Activated CD8-positive, alpha-beta T cell treated with anti-CD3 and anti-CD28 coated beads for 36 hours (primary cell): ENCODE results near the gene NUP85. TPM values are rescaled to one million over a fixed set of nuclear protein-coding genes. Genes with fewer than 3 reads are reported as not detected.
"Not testable (repeated sequence)": the region's sequence is repeated elsewhere in the genome, so short reads cannot be mapped to it uniquely, and the experiment has no call there.

ENCODE experiments used
- ATAC-seq: fragments of 200-7000 bp; cut with Tn5 transposase; one replicate; pipeline ENCODE4 v1.10.0; 2021; ENCODE audit warnings: mild to moderate bottlenecking, moderate library complexity
- CTCF ChIA-PET: fragments of 350-600 bp; sonication (Branson Sonifier 250); formaldehyde crosslinking; loops from one replicate; lab custom pipeline; 2021; ENCODE audit warnings: antibody characterized with exemption; lab: Charles Lee
- POLR2A ChIA-PET: fragments of 350-600 bp; sonication (Branson Sonifier 250); formaldehyde crosslinking; loops from one replicate; lab custom pipeline; 2021; ENCODE audit warnings: antibody characterized with exemption; lab: Charles Lee
- DNase-seq: peaks from one replicate; pipeline ENCODE4 v3.0.0-alpha.2; 2020
- H3K27ac Mint-ChIP-seq: one replicate; pipeline ENCODE4 v1.8.0; 2021; ENCODE audit warnings: mild to moderate bottlenecking, mixed read lengths
- H3K27me3 Mint-ChIP-seq: one replicate; pipeline ENCODE4 v1.8.0; 2021; ENCODE audit warnings: mixed read lengths
- H3K36me3 Mint-ChIP-seq: one replicate; pipeline ENCODE4 v1.8.0; 2021; ENCODE audit warnings: low read depth, mixed read lengths
- H3K4me1 Mint-ChIP-seq: one replicate; pipeline ENCODE4 v1.8.0; 2021; ENCODE audit warnings: low read depth, mixed read lengths
- H3K4me3 Mint-ChIP-seq: one replicate; pipeline ENCODE4 v1.8.0; 2021; ENCODE audit warnings: mild to moderate bottlenecking, moderate library complexity, mixed read lengths
- H3K9me3 Mint-ChIP-seq: one replicate; pipeline ENCODE4 v1.8.0; 2021; ENCODE audit warnings: mixed read lengths
- CTCF ChIP-seq: fragments of 200-600 bp; IDR thresholded peaks from one replicate; pipeline ENCODE4 v1.8.0; 2022; ENCODE audit warnings: antibody characterized with exemption, mild to moderate bottlenecking
- intact Hi-C: fragments of 100-400 bp; cut with micrococcal nuclease; formaldehyde crosslinking; loops from one replicate; pipeline ENCODE4 v1.10.0; 2022
- total RNA-seq, 2 experiments: library from RNA; stranded (reverse); gene quantifications; one replicate each; pipeline ENCODE4 v1.2.3, GENCODE V29; 2021

Gene NUP85
- total RNA-seq, 2 experiments from 2014 or later = 108 to 116 TPM

GRCh38 chr17:75194879-75195278 is 10.6 kb upstream of the NUP85 start:
- H3K9me3 Mint-ChIP-seq = no peaks in the 10 kb centered on the region
- POLR2A ChIA-PET = no interaction called here
- no peaks in the 10 kb centered on the region for H3K27me3 Mint-ChIP-seq
- CTCF ChIA-PET = no interaction called here
- DNase-seq (no peak), ATAC-seq (no peak)
- no peak overlapping the region for H3K27ac Mint-ChIP-seq
- intact Hi-C loops = no loop called here
- no peaks in the 10 kb centered on the region for H3K36me3 Mint-ChIP-seq
- no peak for TF ChIP-seq CTCF
- H3K4me1 Mint-ChIP-seq = no peaks in the 10 kb centered on the region
- H3K4me3 Mint-ChIP-seq = no peak overlapping the region

GRCh38 chr17:75199886-75200618 is 5.4 kb upstream of the NUP85 start:
- Mint-ChIP-seq H3K36me3 (no peaks in the 10 kb centered on the region), H3K27me3 (no peaks in the 10 kb centered on the region), H3K4me3 (no peak overlapping the region), H3K27ac (no peak overlapping the region), H3K9me3 (no peaks in the 10 kb centered on the region), H3K4me1 (peaks cover 10% of the 10 kb centered on the region)
- ChIA-PET POLR2A (interaction anchor here (1.0 to 1.4 kb wide), 3 partner anchors 17 to 86 kb away, joined by 4 to 5 read pairs (median 5); partner anchors contain the start of gene SUMO2), CTCF (interaction anchor here (0.6 to 9.3 kb wide), 11 partner anchors 10 to 242 kb away, joined by 3 to 221 read pairs (median 7); partner anchors contain the start of gene NT5C)
- DNase-seq (no peak), ATAC-seq (no peak)
- TF ChIP-seq CTCF = no peak
- intact Hi-C loops = loop anchor here (5.0 kb wide), 1 partner anchor 88 kb away; no protein-coding TSS in a partner anchor

- ATAC-seq = peak; percentile 24
These were observed 299 bp downstream of the NUP85 start for GRCh38 chr17:75205793-75206163.

GRCh38 chr17:75207050-75207407 is 1.6 kb downstream of the NUP85 start:
- Mint-ChIP-seq H3K4me1 (peaks cover 20% of the 10 kb centered on the region), H3K27ac (peak overlapping the region; percentile 100), H3K36me3 (peaks cover 26% of the 10 kb centered on the region), H3K4me3 (peak overlapping the region; percentile 95)
- intact Hi-C loops, H3K27me3 Mint-ChIP-seq, DNase-seq, ATAC-seq, H3K9me3 Mint-ChIP-seq: not testable (repeated sequence)
- ChIA-PET POLR2A (interaction anchor here (1.0 to 2.0 kb wide), 7 partner anchors 18 to 99 kb away, joined by 3 to 8 read pairs (median 4); partner anchors contain the start of genes MIF4GD and SLC25A19), CTCF (interaction anchor here (0.8 to 9.3 kb wide), 5 partner anchors 31 to 93 kb away, joined by 3 to 221 read pairs (median 3); no protein-coding TSS in a partner anchor)

More at GRCh38 chr17:75205793-75206163, 299 bp downstream of the NUP85 start:
- peaks cover 22% of the 10 kb centered on the region for H3K4me1 Mint-ChIP-seq
- no peak for TF ChIP-seq CTCF
- ChIA-PET POLR2A (interaction anchor here (0.7 to 2.0 kb wide), 15 partner anchors 10 to 193 kb away, joined by 3 to 9 read pairs (median 4); partner anchors contain the start of genes JPT1, MIF4GD, MRPL58 and NT5C), CTCF (interaction anchor here (0.9 to 9.3 kb wide), 12 partner anchors 9 to 207 kb away, joined by 3 to 221 read pairs (median 4); partner anchors contain the start of gene MIF4GD)
- H3K36me3 Mint-ChIP-seq = peaks cover 20% of the 10 kb centered on the region
- DNase-seq = no peak
- peak overlapping the region; percentile 95 for H3K4me3 Mint-ChIP-seq
- intact Hi-C loops = no loop called here
- no peaks in the 10 kb centered on the region for H3K9me3 Mint-ChIP-seq
- H3K27ac Mint-ChIP-seq = peak overlapping the region; percentile 100
- no peaks in the 10 kb centered on the region for H3K27me3 Mint-ChIP-seq

- Mint-ChIP-seq H3K36me3 (peaks cover 29% of the 10 kb centered on the region), H3K27me3 (no peaks in the 10 kb centered on the region), H3K4me1 (peaks cover 20% of the 10 kb centered on the region), H3K9me3 (no peaks in the 10 kb centered on the region), H3K27ac (no peak overlapping the region), H3K4me3 (no peak overlapping the region)
- TF ChIP-seq CTCF = no peak
- ChIA-PET POLR2A (interaction anchor here (1.6 to 1.9 kb wide), 4 partner anchors 10 to 94 kb away, joined by 3 to 8 read pairs (median 6); partner anchors contain the start of genes MIF4GD and SLC25A19), CTCF (interaction anchor here (0.8 to 9.3 kb wide), 3 partner anchors 30 to 305 kb away, joined by 3 to 221 read pairs (median 3); no protein-coding TSS in a partner anchor)
- ATAC-seq (no peak), DNase-seq (no peak)
- intact Hi-C loops = no loop called here
These were observed 2.3 kb downstream of the NUP85 start for GRCh38 chr17:75207760-75208159.
